ENCODE measurements around the gene NRSN1.
"Not testable (repeated sequence)": the region's sequence is repeated elsewhere in the genome, so short reads cannot be mapped to it uniquely, and the experiment has no call there.

NRSN1 gene

GRCh38 chr6:24142733-24143132, 16.7 kb downstream of the NRSN1 start:
- not testable (repeated sequence) for DNase-seq (ENCODE audit: low read depth in 2 of 2)

DNA sequence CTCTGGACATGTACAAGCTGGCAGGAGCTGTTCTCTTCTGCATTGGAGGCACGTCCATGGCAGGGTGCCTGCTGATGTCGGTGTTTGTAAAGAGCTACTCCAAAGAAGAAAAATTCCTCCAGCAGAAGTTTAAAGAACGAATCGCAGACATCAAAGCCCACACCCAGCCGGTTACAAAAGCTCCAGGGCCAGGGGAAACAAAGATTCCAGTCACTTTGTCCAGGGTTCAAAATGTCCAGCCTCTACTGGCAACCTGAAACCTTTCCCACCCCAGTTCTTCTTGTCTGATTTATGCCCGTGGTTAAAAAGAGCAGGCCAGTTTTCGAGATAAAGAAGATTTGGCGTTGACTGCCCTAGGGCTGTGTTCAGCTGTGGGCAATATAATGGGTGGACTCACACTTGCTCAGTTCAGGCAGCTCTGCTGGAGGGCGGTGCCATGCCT, 19.7 kb downstream of the NRSN1 start:
- no peak for DNase-seq (ENCODE audit: low read depth in 2 of 2)

DNA sequence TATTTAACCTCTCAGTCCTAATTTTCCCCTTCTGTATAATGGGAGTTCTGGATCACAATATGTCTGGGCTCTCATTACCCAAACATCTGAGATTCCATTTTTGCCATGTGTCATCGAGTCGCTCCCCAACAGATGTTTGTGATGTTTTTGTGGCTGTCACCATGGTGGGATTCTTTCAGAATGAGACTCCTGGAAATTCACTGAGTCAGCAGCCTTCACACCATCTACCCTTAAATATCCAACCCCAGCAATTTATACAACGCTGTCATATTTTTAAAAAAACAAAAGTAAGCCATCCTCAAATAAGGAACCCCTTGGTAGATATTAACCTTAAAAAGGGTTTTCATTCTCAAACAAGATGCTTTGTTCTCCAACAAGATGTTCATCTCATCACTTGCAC, 20.9 kb downstream of the NRSN1 start:
- no peak for DNase-seq (ENCODE audit: low read depth in 2 of 2)

- no peak for DNase-seq (ENCODE audit: low read depth in 2 of 2)
Measured at GRCh38 chr6:24147511-24148153, 21.6 kb downstream of the NRSN1 start.

GRCh38 chr6:24148154-24148570, 22.1 kb downstream of the NRSN1 start:
- DNase-seq (ENCODE audit: low read depth in 2 of 2), result no peak

DNA sequence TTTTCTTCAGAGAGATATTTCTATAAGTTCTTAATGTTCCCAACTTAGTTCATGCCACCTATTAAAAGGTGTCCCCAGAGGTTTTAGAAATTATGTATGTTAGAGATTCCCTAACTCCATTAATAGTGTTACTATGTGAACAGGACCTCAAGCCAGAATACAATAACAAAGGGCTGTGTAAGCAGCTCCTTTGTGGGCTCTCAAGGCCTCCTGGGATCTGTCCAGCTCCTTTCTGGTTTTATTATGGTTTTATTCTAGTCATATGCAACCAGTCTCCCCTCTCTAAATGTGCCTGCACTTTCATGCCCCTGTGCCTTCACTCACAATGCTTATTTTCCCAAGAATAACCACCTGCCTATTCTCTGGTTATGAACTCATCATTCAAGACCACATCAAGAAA, 22.7 kb downstream of the NRSN1 start:
- DNase-seq (ENCODE audit: low read depth in 2 of 2), result no peak

DNA sequence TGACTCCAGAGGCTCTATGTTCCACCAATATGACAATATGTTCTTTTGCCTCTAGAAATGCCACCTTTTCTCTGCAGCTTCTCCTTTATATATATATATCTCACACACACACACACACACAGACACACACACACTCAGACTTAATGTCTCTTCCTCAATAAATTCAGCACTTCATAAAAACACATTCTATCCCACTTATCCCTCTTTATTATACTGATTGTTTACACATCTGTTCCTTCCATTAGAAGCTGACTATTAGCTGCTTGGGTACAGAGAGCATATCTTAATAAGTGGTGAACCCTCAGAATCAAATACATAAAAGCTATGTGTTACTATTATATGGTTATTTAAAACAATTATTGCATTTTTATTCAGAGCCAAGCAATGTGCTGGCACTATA, 23.3 kb downstream of the NRSN1 start:
- DNase-seq (ENCODE audit: low read depth in 2 of 2), result no peak

DNA sequence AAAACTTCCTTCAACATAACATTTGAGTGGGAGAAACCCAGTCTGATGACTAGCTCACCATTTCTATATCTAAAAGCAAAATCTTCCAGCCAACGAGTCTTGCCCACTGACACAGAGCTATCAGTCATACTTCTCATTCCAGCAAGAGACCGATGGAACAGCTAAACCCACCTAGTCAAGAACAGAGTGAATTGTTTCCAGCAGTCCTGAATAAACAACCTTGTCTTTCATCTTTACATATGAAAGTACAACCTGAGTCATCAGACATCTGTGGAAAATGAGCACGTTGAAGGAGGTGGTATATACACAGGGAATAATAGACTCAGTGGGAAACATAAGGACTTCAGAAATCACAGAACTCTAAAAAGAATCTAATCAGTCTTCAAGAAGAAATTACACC, 23.8 kb downstream of the NRSN1 start:
- no peak for DNase-seq (ENCODE audit: low read depth in 2 of 2)

GRCh38 chr6:24152014-24152413, 26.0 kb downstream of the NRSN1 start:
- DNase-seq (ENCODE audit: low read depth in 2 of 2), result no peak

DNA sequence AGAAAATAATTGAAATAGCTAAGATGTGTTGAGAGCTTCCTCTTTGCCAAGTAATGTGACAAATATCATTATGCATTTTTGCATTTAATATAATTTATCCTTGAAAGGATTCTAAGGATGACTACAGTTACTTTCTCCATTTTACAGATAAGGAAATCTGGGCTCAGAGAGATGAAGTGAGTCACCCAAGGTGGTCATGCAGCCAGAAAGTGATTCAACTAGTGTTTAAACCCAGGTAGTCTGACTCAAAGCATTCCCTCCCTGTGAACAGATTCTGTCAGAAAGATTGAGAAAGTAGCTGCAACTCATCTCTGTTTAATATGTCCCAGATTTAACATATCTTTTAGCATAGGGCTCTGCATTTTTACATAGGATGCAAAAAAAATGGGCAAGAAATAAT, 28.1 kb downstream of the NRSN1 start:
- DNase-seq (ENCODE audit: low read depth in 2 of 2), result no peak

DNA sequence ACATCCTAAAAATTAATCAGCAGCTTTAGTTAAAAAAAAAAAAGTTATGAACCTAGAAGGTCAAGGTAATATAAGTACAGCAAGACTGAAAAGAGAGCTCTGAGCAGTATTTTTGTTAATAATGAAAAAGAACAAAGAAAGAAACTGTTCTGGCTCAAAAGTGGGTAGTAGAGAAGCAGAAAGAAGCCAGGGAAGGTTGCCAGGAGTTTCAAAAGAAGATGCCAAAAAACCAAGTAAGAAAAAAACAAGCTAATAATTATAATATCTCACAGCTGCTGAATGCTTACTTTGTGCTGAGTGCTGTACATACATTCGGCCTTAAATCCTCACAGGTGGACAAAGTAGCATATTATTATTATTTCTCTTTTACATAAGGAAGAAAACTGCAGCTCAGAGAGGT, 31.9 kb downstream of the NRSN1 start:
- DNase-seq (ENCODE audit: low read depth in 2 of 2), result no peak

DNA sequence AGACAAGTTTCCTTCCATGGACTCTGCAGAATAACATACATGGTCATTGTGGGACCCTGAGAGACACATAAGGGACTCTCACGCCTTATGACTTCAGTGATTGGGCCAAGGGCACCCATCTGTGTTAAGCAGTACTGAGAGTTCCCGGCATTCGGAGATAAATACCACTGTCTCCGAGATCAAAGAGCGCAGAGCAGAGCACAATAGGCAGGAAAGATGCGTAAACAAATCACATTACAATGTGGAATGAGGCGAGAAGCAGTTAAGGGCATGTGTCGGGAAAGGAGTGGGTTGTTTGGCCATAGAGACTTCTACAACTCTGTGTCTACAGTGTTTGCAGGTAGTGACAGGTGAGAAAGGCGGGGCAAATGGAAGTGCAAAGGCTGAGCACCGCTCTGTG, 57.6 kb downstream of the NRSN1 start:
- DNase-seq (ENCODE audit: low read depth in 2 of 2), result no peak

- no peak for DNase-seq (ENCODE audit: low read depth in 2 of 2)
Measured at GRCh38 chr6:24186349-24186748, 60.3 kb downstream of the NRSN1 start.

DNA sequence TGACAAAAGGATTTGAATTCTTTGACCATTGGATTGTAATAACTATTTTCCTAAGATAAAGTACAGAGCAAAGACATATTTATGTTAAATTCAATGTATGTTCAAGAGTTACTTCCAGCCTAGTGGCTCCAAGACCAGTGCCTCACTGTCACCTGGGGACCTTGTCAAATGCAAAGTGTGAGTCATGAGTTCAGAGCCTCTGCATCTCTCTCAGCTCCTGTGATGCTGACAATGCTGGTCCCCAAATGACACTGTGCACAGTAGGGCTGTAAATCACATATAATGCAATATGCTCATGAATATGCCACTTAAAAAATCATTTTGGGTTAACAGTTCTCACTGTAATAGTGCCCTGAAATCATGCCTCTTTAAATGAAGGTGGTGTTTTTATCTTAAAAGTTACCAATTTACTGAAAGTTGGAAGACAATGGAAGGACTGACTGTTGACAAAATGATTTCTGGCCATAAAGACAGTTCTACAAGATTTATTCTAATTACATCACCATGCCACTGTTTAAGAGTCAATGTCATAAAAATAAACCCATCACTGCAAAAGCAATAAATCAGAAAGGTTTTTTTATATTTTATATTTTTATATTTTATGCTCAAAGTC, 62.1 kb downstream of the NRSN1 start:
- no peak for DNase-seq (ENCODE audit: low read depth in 2 of 2)

DNA sequence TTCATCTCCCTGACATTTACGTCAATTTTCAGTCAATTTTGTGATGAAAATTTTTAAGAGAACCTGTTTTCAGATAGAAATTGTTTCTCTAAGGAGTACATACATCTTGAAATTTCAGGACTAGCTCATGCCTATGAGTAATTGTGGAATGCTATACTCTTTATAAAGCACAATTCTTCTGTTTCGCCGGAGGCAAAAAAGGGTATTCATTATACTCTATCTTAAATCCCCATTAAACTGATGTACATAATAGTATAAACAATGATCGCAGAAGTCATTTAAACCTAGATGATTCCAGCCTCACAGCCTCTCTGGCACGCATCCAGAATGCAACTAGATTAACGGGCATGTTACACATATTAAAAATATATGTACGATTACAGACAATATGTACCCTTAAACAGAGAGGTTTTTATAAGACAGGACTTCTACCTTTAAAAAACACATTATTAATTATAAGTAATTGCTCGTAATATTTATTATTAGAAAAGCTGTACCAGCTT, 62.6 kb downstream of the NRSN1 start:
- no peak for DNase-seq (ENCODE audit: low read depth in 2 of 2)

DNA sequence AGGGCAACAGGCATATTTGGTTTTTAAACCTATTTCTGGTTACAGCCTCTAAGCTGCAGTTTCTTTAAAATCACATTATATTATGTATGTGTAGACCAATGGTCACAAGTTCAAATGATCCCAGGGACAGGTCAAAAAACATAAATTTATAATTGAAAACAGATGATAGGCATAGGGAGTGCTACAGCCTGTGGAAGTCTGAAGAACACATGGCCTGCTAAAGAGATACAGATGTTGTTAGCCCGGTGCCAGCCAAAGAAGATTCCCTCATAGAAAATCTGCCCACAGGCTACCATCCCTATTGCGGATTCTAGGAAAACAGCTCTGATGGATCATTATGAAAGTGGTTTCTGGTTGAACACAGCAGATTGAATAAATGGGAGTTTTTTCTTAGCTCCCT, 65.3 kb downstream of the NRSN1 start:
- DNase-seq (ENCODE audit: low read depth in 2 of 2), result no peak

GRCh38 chr6:24193364-24193763, 67.3 kb downstream of the NRSN1 start:
- no peak for DNase-seq (ENCODE audit: low read depth in 2 of 2)

DNA sequence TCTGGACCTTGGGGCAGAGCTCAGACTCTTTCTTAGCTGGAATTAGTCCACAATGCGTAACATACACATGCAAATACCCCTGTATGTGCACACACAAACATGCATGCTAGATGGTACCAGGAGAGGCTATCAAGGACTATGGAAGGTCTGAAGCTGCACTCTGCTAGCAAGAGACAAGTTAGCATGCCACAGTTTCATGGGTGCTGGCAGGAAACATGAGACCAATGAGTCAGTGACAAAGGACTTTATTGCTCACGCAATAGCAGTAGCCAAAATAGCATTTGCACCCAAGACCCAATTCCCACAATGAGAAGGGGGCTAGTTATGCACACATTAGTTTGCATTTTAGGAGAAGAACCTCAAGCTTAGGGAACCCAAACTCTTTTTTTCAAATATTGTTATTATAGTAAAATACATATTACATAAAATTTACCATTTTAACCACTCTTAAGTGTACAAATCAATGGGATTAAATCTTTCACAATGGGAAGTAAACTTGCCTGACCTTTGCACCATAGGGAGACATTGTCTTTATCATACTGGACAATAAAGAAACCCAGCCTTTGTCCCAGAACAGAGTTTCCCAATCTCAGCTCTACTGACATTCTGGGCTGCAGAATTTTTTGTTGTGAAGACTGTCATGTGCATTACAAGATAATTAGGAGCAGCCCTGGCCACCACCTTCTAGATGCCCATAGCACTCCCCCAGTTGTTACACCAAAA, 69.1 kb downstream of the NRSN1 start:
- no peak for DNase-seq (ENCODE audit: low read depth in 2 of 2)

DNA sequence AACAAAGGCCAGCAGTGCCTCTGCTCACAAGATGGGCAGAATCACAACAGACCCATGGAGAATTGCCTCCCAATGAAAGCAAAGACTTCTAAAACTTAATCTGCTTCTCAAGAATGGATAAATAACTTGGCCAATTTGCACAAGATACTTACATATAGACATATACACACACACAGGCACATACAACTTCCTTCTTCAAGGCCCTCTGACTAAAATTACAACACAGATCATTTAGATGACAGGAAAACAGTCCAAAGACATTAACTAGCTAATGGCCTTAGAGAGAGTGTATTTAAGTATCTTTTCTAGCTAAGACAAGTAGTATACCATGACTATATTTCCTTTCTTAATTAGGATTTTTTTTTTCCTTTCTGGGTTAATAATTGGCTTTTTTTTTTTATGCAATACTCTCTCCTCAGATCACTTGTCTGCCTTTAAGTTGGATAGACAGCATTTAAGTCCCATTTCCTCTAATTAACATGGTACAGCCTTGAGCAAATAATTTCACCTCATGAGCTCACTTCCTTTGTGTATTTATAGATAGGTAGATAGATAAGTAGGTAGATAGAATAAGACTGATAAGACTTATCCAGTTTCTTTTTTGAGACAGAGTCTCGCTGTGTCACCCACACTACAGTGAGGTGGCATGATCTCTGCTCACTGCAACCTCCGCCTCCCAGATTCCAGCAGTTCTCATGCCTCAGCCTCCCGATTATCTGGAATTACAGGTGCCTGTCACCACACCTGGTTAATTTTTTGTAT, 70.0 kb downstream of the NRSN1 start:
- no peak for DNase-seq (ENCODE audit: low read depth in 2 of 2)
